Measurements from ENCODE around the gene PPP4R2. TPM values are rescaled to one million over a fixed set of nuclear protein-coding genes. Genes with fewer than 3 reads are reported as not detected.
A peak's percentile ranks its signal among the peaks of the same experiment; 100 is the strongest.

Gene PPP4R2
- total and polyA plus RNA-seq, 10 of the 15 experiments (the other 5 are each of a cell fraction or from before 2014, with no cell fraction given), result 16.7 to 83.4 (median 38.9) TPM

- no peak overlapping the region for H3K9ac ChIP-seq (ENCODE audit: control insufficient read depth, insufficient read depth, low read length)
- no peaks in the 10 kb centered on the region for H3K36me3 ChIP-seq (ENCODE audit: control insufficient read depth in 2 of 2, insufficient read depth in 2 of 2, low read length in 1 of 2)
- peak; percentile 18; the same call in 2 of the 3 replicates for ATAC-seq
- intact Hi-C loops (cut with micrococcal nuclease; ENCODE audit: unreplicated experiment), result no loop called here
- no peak overlapping the region for H3K4me3 ChIP-seq
- no peak overlapping the region for H3K27ac ChIP-seq (ENCODE audit: control insufficient read depth, insufficient read depth)
- H3K9me3 ChIP-seq (replicated peaks; ENCODE audit: control insufficient read depth, insufficient read depth, low read length), result no peaks in the 10 kb centered on the region
- no peak for TF ChIP-seq FOXK2 (IDR thresholded peaks at IDR 0.05)
- TF ChIP-seq SMC3 (IDR thresholded peaks at IDR 0.05; ENCODE audit: borderline replicate concordance, low read length), result no peak
- peaks cover 5% of the 10 kb centered on the region for H3K4me1 ChIP-seq (ENCODE audit: control insufficient read depth, insufficient read depth, low read length)
- no peaks in the 10 kb centered on the region for H4K20me1 ChIP-seq (ENCODE audit: control insufficient read depth, insufficient read depth)
- no peaks in the 10 kb centered on the region for H3K79me2 ChIP-seq (ENCODE audit: control insufficient read depth, insufficient read depth, low read length)
- no peak overlapping the region for H3K4me2 ChIP-seq (ENCODE audit: control insufficient read depth, insufficient read depth)
- ChIA-PET POLR2A (interaction anchor here (0.6 kb wide), 1 partner anchor 13 kb away, joined by 4 read pairs; no protein-coding TSS in a partner anchor), RAD21 (ENCODE audit: unreplicated experiment) (interaction anchor here (1.2 kb wide), 1 partner anchor 22 kb away, joined by 3 read pairs; no protein-coding TSS in a partner anchor), SMC1A (ENCODE audit: uncharacterized antibody, unreplicated experiment) (interaction anchor here (0.7 to 1.3 kb wide), 5 partner anchors 10 to 119 kb away, joined by 3 to 6 read pairs (median 3); partner anchors contain the start of gene PPP4R2), CTCF (no interaction called here)
- 70% methylated on average over 7 of the region's 7 CpGs for WGBS (ENCODE audit: insufficient coverage, insufficient replicate concordance, low lambda C conversion rate, missing lambda C conversion rate)
- H3K27me3 ChIP-seq (replicated peaks in 1 of 2; ENCODE audit: control insufficient read depth in 2 of 2, insufficient read depth in 2 of 2, low read length in 1 of 2), result no peaks in the 10 kb centered on the region
- DNase-seq (ENCODE audit: low read depth, low spot score), result no peak
- no TSS peak for BruUV-seq (replicated peaks)
- no peak overlapping the region for H2AFZ ChIP-seq (ENCODE audit: control insufficient read depth, low read depth, low read length)
- in situ Hi-C loops (cut with MboI), result no loop called here
- no peak for FAIRE-seq
Measured at GRCh38 chr3:72960812-72961518, 35.6 kb upstream of the PPP4R2 start.

- CTCF ChIA-PET, result no interaction called here
- ATAC-seq, result no peak
- Histone ChIP-seq H3K27ac (ENCODE audit: control insufficient read depth, insufficient read depth) (no peak overlapping the region), H3K4me2 (ENCODE audit: control insufficient read depth, insufficient read depth) (no peak overlapping the region), H4K20me1 (ENCODE audit: control insufficient read depth, insufficient read depth) (no peaks in the 10 kb centered on the region), H3K4me1 (ENCODE audit: control insufficient read depth, insufficient read depth, low read length) (peaks cover 7% of the 10 kb centered on the region), H3K9ac (ENCODE audit: control insufficient read depth, insufficient read depth, low read length) (no peak overlapping the region), H3K36me3 (ENCODE audit: control insufficient read depth in 2 of 2, insufficient read depth in 2 of 2, low read length in 1 of 2) (no peaks in the 10 kb centered on the region), H3K9me3 (replicated peaks; ENCODE audit: control insufficient read depth, insufficient read depth, low read length) (no peaks in the 10 kb centered on the region), H3K4me3 (no peak overlapping the region), H3K27me3 (replicated peaks in 1 of 2; ENCODE audit: control insufficient read depth in 2 of 2, insufficient read depth in 2 of 2, low read length in 1 of 2) (no peaks in the 10 kb centered on the region), H2AFZ (ENCODE audit: control insufficient read depth, low read depth, low read length) (no peak overlapping the region), H3K79me2 (ENCODE audit: control insufficient read depth, insufficient read depth, low read length) (no peaks in the 10 kb centered on the region)
- RAD21 ChIA-PET (ENCODE audit: unreplicated experiment), result interaction anchor here (1.2 kb wide), 1 partner anchor 21 kb away, joined by 3 read pairs; no protein-coding TSS in a partner anchor
- no TSS peak for BruUV-seq (replicated peaks)
- SMC1A ChIA-PET (ENCODE audit: uncharacterized antibody, unreplicated experiment), result interaction anchor here (1.0 to 1.3 kb wide), 2 partner anchors 37 to 95 kb away, joined by 3 to 4 read pairs; no protein-coding TSS in a partner anchor
- WGBS (ENCODE audit: insufficient coverage, insufficient replicate concordance, low lambda C conversion rate, missing lambda C conversion rate), result 18% methylated on average over 4 of the region's 4 CpGs
- POLR2A ChIA-PET, result no interaction called here
- in situ Hi-C loops (cut with MboI), result no loop called here
- FAIRE-seq, result no peak
- DNase-seq (ENCODE audit: low read depth, low spot score), result no peak
- intact Hi-C loops (cut with micrococcal nuclease; ENCODE audit: unreplicated experiment), result no loop called here
- TF ChIP-seq RELB (IDR thresholded peaks at IDR 0.05; ENCODE audit: low read depth), result no peak
- TF ChIP-seq MTA3 (IDR thresholded peaks at IDR 0.05; ENCODE audit: borderline replicate concordance, low read length), result no peak
- no peak for TF ChIP-seq CEBPZ (IDR thresholded peaks at IDR 0.05; ENCODE audit: low read depth, low read length)
- TF ChIP-seq BCLAF1 (IDR thresholded peaks at IDR 0.05), result no peak
- no peak for TF ChIP-seq CEBPB (IDR thresholded peaks at IDR 0.05; ENCODE audit: borderline replicate concordance in 1 of 2, low read depth in 2 of 2, low read length in 2 of 2)
Measured at GRCh38 chr3:72961752-72962151, 34.9 kb upstream of the PPP4R2 start.
